ENCODE data around the gene CCDC167.
"Not testable (repeated sequence)": the region's sequence is repeated elsewhere in the genome, so short reads cannot be mapped to it uniquely, and the experiment has no call there.

CCDC167 gene

GRCh38 chr6:37501632-37502491 lies 2.2 kb upstream of the CCDC167 start:
- no peak for TF ChIP-seq EZH2phosphoT487 (IDR thresholded peaks at IDR 0.05; ENCODE audit: borderline replicate concordance, low read length)
- TF ChIP-seq, protein P1, sequence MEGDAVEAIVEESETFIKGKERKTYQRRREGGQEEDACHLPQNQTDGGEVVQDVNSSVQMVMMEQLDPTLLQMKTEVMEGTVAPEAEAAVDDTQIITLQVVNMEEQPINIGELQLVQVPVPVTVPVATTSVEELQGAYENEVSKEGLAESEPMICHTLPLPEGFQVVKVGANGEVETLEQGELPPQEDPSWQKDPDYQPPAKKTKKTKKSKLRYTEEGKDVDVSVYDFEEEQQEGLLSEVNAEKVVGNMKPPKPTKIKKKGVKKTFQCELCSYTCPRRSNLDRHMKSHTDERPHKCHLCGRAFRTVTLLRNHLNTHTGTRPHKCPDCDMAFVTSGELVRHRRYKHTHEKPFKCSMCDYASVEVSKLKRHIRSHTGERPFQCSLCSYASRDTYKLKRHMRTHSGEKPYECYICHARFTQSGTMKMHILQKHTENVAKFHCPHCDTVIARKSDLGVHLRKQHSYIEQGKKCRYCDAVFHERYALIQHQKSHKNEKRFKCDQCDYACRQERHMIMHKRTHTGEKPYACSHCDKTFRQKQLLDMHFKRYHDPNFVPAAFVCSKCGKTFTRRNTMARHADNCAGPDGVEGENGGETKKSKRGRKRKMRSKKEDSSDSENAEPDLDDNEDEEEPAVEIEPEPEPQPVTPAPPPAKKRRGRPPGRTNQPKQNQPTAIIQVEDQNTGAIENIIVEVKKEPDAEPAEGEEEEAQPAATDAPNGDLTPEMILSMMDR (IDR thresholded peaks at IDR 0.05; ENCODE audit: low read depth, low read length, poor library complexity, severe bottlenecking), result no peak
- Histone ChIP-seq H3K4me2 (ENCODE audit: low read length) (peak overlapping the region; percentile 56), H3K27ac (ENCODE audit: low read depth, low read length) (peak overlapping the region; percentile 1; the same call in 1 of the 2 replicates), H3K79me2 (ENCODE audit: control insufficient read depth, low read length) (peaks cover 24% of the 10 kb centered on the region), H3K27me3 (ENCODE audit: control insufficient read depth, low read length) (no peaks in the 10 kb centered on the region), H3F3A (ENCODE audit: control insufficient read depth, insufficient read depth) (peaks cover 4% of the 10 kb centered on the region; the same call in 1 of the 2 replicates), H3K4me1 (ENCODE audit: control insufficient read depth, low read length) (peaks cover 63% of the 10 kb centered on the region), H3K4me3 (ENCODE audit: low read length) (no peak overlapping the region), H4K20me1 (ENCODE audit: control insufficient read depth, insufficient read depth, low read depth, low read length) (no peaks in the 10 kb centered on the region), H3K36me3 (ENCODE audit: control insufficient read depth, low read length) (no peaks in the 10 kb centered on the region), H3K9me3 (ENCODE audit: control insufficient read depth, insufficient read depth, low read length) (peaks cover 6% of the 10 kb centered on the region; the same call in 1 of the 2 replicates), H3K9me2 (replicated peaks; ENCODE audit: control insufficient read depth, low read length) (no peaks in the 10 kb centered on the region)

GRCh38 chr6:37500904-37501303 lies 1.2 kb upstream of the CCDC167 start:
- not testable (repeated sequence) for H3K9me2 ChIP-seq (replicated peaks; ENCODE audit: control insufficient read depth, low read length); H3K36me3 ChIP-seq (ENCODE audit: control insufficient read depth, low read length); H3F3A ChIP-seq (ENCODE audit: control insufficient read depth, insufficient read depth); H3K9me3 ChIP-seq (ENCODE audit: control insufficient read depth, insufficient read depth, low read length); H3K4me3 ChIP-seq (ENCODE audit: low read length); H3K4me2 ChIP-seq (ENCODE audit: low read length); H3K27me3 ChIP-seq (ENCODE audit: control insufficient read depth, low read length); H4K20me1 ChIP-seq (ENCODE audit: control insufficient read depth, insufficient read depth, low read depth, low read length); H3K27ac ChIP-seq (ENCODE audit: low read depth, low read length)
- peaks cover 28% of the 10 kb centered on the region for H3K79me2 ChIP-seq (ENCODE audit: control insufficient read depth, low read length)
- H3K4me1 ChIP-seq (ENCODE audit: control insufficient read depth, low read length), result peaks cover 64% of the 10 kb centered on the region

DNA sequence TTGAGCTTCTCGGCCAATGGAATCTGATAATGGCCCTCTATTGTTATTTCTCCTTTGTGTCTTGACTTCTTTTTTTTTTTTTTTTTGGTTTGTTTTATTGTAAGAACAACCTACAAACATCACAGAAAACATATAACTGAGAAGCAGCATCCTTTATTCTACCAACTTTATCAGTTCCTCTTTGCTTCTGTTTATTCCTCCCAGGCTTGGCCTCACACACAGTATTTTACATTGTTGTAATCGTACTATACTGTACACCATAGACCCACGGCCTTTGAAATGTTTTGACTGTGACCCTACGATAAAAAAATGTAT lies 558 bp upstream of the CCDC167 start:
- no peaks in the 10 kb centered on the region for H3K9me2 ChIP-seq (replicated peaks; ENCODE audit: control insufficient read depth, low read length)
- peak overlapping the region; percentile 26; the same call in 1 of the 2 replicates for H3K27ac ChIP-seq (ENCODE audit: low read depth, low read length)
- peaks cover 33% of the 10 kb centered on the region for H3K79me2 ChIP-seq (ENCODE audit: control insufficient read depth, low read length)
- H3K36me3 ChIP-seq (ENCODE audit: control insufficient read depth, low read length), result no peaks in the 10 kb centered on the region
- peaks cover 64% of the 10 kb centered on the region for H3K4me1 ChIP-seq (ENCODE audit: control insufficient read depth, low read length)
- no peak for TF ChIP-seq EZH2phosphoT487 (IDR thresholded peaks at IDR 0.05; ENCODE audit: borderline replicate concordance, low read length)
- TF ChIP-seq, protein P1 (IDR thresholded peaks at IDR 0.05; ENCODE audit: low read depth, low read length, poor library complexity, severe bottlenecking), result no peak
- peaks cover 4% of the 10 kb centered on the region; the same call in 1 of the 2 replicates for H3F3A ChIP-seq (ENCODE audit: control insufficient read depth, insufficient read depth)
- peaks cover 6% of the 10 kb centered on the region; the same call in 1 of the 2 replicates for H3K9me3 ChIP-seq (ENCODE audit: control insufficient read depth, insufficient read depth, low read length)
- H3K27me3 ChIP-seq (ENCODE audit: control insufficient read depth, low read length), result no peaks in the 10 kb centered on the region
- no peaks in the 10 kb centered on the region for H4K20me1 ChIP-seq (ENCODE audit: control insufficient read depth, insufficient read depth, low read depth, low read length)
- H3K4me2 ChIP-seq (ENCODE audit: low read length), result peak overlapping the region; percentile 76
- peak overlapping the region; percentile 85 for H3K4me3 ChIP-seq (ENCODE audit: low read length)
